ENCODE measurements around the gene MUC4.
"Not testable (repeated sequence)": the region's sequence is repeated elsewhere in the genome, so short reads cannot be mapped to it uniquely, and the experiment has no call there.

Gene MUC4

DNA sequence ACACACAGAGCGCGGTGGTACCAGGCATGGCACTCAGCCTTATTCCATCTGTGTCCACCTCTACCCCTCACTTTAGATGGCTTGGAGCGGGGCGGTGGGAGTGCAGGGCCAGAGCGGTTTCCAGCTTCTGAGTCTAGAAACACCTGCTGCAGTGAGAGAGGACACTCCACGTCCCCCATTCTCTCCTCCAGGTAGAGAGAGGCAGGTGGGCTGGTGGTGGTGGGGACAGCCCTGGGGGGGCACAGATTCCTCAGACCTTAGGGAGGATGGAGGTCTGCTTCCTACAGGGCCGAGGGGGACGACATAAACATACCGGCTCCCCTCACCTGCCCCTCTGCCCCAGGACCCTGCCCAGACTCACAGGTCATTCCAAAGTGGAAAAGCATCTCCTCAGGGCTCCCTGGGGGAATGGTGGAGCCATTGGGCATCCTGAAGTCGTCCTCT, 50.6 kb downstream of the MUC4 start:
- DNase-seq (ENCODE audit: low spot score), result no peak

DNA sequence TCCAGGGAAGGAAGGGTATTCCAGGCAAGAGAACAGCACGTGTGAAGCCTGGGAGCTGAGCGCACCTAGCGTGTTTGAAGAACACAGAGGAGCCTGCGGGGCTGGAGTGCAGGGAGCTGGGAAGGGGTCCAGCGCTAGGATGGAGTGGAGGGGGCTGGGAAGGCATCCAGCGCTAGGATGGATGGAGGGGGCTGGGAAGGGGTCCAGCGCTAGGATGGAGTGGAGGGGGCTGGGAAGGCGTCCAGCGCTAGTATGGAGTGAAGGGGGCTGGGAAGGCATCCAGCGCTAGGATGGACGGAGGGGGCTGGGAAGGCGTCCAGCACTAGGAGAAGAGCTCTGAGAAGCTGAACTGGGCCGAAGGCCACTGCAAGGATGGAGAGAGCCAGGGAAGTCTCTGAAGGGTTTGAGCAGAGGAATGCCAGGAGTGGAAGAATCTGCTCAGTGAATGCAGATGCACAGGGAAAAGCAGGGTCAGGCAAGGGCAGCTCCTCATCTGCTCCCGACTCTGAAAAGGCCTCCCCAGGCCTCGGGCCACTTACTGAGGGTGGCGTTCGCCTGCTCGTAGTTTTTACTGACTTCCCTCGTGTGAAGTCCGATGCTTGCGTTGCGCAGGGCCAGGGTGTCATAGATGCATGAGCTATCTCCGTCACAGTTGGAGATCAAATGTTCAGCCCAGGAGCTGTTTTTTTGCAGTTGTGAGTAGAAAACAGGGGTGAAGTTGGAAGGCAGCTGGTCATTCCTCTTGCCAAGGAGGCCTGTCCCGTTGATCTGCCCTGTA, 51.2 kb downstream of the MUC4 start:
- no peak for DNase-seq (ENCODE audit: low spot score)

DNA sequence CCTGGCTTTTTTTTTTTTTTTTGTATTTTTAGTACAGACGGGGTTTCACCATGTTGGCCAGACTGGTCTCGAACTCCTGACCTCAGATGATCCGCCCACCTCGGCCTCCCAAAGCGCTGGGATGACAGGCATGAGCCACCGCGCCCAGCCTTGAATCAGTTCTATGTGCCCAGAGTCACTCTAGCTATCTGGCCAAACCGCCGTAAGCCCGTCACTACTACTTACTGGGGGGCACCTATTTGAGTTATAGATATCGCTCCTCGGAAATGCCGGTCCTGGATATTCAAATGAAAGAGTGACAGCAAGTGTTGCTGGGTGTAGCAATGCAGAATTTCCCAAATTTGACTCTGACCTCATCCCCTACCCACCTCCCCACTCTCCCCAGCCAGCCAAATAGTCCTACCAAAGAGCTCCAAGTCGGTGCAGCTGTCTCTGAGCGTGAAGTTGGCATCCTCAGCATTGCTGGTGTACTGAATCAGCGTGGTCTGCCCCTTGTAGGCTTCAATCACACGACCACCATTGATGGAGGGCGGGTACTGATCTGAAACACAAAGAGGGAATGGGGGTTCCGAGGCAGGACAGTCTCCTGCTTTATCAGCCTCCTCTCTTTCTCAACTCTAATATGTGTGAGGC, 52.9 kb downstream of the MUC4 start:
- DNase-seq (ENCODE audit: low spot score), result no peak

DNA sequence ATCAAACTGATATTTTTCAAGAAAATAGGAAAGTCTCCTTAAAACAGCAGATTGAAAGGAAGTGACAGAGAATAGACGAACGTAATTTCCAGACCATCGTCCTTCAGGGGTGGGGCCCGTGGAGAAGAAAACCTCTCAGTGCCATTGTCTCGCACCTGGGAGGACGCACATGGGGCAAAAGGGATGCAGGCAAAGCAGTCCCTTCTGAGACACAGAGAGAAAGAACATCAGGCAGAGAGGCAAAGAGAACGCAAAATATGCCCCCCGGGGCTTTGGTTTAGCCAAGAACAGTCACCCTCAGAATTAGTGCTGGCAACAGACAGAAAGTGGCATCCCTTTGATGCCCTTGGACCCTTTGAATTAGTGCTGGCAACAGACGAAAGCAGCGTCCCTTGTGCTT, 53.9 kb downstream of the MUC4 start:
- no peak for DNase-seq (ENCODE audit: low spot score)

DNA sequence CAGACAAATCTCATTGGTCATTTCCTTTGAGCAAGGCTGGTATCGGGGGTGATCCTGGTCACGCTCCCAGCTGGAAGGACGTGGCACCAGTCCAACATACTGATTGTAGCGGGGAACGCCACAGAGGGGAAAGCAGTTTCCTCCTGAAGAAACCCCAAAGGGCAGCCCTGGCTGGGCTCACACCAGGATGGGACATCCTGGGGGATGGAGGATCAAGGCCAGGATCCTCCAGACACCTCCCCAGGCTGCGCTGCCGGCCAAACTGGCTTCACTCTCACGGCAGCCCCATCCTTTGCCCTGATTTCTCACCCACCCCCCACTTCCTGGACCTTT, 54.3 kb downstream of the MUC4 start:
- DNase-seq (ENCODE audit: low spot score), result no peak

DNA sequence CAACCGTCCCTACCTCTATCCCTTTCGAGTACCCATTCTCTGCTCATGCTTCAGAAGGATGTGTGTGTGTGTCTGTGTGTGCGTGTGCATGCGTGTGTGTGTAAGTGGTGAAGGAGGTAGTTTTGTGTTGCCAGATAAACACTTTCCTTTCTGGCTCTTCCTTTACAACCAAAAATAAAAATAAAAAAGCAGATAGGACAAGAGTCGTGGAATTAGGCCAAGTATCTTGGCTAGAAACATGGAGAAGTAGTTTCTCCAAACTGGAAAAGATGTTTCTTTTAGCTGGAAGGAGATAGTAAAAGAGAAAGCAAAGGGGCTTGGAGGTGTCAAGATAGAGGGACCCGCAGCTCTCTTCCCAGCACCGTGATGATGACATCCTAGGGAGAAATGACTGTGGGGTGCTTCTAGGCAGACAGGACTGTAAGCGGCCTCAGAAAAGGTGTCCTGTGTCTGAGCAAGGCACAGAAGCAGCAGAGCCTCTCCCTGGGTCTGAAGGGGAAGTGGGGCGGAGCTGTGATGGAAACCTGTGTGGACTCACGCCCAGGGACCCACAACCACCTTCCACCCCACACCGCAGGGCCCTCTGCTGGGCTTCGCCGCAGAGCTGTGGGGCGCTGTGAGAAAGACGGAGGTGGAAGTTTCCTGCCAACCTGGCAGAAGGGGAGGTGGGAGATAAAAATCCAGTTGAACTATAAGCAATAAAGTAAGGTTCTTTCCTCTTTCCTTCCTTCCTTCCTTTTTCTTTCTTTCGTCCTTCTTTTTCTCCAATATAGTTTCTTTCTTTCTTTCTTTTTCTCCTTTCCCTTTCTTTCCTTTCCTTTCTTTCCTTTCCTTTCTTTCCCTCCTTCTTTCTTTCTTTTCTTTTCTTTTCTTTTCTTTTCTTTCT, 55.7 kb downstream of the MUC4 start:
- no peak for DNase-seq (ENCODE audit: low spot score)

DNA sequence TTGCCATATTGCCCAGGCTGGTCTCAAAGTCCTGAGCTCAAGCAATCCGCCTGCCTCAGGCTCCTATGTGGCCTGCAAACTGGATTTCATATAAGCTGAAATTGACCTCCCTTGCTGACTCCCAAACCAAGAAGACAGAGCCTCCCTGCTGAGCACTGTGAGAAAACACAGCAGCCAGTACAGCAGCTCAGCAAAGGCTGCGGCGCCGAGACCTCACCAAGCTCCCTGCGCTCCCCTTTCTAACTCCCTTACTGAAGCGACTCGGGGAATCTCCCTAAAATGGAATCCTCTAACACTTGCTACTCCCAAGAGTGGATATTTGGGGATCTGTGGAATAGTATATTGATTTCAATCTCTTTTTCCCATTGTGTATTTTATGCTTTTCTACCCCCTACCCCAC, 56.3 kb downstream of the MUC4 start:
- DNase-seq (ENCODE audit: low spot score), result no peak

DNA sequence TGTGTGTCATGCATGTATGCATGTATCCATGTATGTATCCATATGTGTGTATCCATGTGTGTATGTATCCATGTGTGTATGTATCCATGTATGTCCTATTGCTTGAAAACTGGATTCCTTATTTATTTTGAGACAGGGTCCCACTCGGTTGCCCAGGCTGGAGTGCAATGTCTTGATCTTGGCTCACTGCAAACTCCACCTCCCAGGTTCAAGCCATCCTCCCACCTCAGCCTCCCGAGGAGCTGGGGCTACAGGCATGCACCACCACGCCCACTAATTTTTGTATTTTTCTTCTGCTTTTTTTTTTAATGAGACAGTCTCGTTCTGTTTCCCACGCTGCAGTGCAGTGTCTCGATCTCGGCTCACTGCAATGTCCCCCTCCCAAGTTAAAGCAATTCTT, 56.8 kb downstream of the MUC4 start:
- no peak for DNase-seq (ENCODE audit: low spot score)

DNA sequence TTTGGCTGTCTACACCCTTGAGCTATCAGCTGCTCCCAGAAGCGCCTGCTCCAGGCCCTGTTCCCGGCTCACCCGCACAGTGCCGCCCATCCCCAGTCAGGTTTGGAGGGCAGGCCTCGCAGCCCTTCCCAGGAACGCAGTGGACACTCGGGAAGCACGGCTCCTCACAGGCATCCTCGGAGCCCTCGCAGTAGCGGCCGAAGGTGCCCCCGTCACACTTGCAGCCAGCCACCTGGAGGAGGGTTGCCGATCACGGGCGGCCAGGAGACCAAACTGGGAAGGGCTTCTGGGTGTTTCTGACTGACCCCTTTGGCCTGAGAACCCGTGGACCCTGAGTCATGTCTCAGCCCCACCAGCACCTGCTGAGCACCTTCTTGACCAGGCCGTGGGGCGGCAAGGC, 57.6 kb downstream of the MUC4 start:
- DNase-seq (ENCODE audit: low spot score), result no peak

DNA sequence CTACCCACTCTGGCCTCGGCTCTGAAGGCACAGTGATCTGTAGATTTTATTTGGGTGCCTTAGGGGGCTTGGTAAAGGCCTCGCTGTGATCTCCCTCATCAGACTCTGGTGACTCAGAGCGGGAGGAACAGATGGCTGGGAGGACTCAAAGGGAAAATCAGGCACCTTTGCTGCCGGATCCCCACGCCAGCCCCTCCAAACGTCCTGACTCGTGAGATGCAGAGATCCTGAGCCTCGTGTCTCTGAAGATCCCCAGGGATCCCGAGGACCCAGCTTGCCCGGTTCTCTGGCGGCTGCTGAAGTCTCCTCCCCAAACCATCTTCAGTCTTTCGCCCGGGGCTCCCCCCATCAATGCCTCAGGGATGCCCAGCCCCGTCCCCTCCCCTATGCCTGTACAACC, 58.1 kb downstream of the MUC4 start:
- DNase-seq (ENCODE audit: low spot score), result no peak

DNA sequence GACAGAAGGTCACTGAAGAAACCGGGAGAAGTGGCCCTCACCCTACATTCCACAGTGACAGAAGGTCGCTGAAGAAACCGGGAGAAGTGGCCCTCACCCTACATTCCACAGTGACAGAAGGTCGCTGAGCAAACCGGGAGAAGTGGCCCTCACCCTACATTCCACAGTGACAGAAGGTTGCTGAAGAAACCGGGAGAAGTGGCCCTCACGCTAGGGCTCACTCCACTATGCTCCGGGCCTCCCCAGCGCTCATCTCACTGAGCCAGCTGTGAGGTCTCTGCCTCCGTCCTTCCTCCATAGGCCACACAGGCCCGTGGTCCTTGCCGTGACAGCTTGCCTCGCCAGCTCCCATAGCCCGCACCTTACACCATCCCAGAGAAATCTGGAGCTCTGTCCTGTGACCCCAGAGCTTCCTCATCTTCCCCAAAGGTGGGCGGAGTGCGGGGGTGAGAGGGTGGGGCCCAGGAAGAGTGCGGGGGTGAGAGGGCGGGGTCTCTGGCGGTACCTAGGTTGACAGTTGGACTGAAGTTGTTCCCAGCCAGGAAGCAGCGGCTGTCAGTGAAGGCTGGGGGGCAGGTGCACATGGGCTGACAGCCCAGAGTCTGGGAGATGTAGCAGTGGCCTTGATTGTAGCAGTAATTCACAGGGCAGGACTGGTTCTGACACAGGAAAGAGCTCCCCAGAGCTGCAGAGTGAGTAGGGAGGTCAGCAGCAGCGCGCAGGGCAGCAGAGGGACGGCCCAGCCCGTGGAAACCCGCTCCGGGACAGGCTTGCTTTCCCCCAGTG, 59.0 kb downstream of the MUC4 start:
- no peak for DNase-seq (ENCODE audit: low spot score)

DNA sequence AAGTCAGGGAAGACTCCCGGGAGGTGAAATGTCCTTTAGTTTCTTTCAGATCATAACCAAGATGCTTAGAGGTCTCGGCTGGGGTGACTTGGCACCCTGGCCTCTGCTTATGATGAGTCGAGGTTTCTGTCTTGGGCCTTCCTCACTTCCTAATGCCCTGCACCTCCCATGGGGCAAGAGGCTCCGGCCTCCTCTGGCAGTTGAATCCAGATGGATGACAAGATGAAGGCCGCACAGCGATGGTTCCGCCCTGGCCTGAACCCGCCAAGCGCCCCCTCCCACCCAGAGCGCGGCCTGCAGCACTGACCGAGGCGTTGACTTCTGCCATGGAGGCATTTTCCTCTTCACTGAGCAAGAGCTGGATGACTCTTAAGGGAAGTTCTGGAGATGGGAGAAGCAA, 59.7 kb downstream of the MUC4 start:
- DNase-seq (ENCODE audit: low spot score), result no peak

DNA sequence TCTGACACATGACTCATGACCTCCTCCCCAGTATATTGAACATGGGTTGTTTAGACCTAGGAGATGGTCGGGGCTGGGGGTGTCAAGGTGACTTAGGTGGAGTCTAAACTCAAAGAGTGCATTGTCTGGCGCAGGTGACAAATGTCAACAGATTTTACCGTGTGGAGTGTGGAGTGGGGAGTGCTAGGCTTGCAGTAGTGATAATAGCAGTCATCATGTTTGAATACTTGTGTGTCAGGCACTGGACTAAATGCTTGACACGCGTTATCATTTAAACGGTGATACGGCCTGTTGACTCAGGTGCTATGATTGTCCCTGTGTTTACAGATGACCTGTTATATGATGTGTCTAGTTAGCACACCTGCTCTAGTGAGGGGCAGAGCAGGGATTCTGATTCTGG, 60.2 kb downstream of the MUC4 start:
- DNase-seq (ENCODE audit: low spot score), result no peak

DNA sequence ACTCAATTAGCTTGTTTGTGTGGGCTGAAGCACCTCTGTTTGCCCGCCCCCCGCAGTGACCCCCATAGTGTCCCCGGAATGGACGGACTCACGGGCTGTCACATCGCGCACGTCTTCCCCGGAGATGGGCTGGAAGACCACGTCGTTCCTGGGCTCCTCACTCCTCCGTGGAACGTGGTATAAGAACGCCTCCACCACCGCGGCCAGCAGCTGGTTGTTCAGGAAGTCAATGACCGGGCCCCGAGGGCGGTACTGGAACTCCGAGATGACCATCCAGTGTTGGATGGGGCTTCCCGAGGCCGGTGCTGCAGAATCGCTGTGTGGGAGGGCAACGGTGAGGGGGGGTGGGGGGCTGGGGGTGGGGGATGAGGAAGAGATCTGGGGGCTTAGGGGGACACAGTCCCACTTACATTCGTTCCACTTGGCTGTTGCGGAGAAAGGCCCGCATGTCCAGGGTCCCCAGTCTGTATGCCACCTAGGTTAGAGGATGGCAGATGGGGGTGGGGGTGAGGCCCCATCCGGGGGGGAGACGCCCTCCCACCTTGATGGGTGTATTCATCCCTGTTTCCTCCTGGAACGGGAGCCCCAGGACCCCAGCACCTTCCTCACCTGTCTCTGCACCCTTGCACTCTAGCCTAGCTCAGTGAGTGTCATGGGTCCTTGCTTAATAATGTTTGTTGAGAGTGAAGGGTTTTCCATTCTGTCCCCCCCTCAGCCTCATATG, 60.8 kb downstream of the MUC4 start:
- DNase-seq (ENCODE audit: low spot score), result no peak

DNA sequence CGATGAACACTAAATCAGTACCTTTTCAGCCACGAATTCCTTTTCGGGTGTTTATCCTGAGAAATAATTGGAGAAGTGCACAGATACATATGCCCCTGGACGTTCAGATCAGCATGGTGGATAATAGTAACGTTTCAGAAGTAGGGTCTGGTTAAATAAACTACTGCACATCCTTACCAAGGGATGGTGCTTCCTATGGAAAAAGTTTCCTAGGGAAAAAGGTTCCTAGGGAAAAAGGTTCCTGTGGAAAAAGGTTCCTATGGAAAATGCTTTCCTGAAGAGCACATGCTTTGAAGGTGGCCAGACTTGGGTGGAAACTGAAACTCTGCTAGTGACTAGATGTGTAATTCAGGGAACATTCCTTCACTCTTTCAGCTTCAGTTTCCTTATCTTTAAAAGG, 62.6 kb downstream of the MUC4 start:
- DNase-seq (ENCODE audit: low spot score), result not testable (repeated sequence)

DNA sequence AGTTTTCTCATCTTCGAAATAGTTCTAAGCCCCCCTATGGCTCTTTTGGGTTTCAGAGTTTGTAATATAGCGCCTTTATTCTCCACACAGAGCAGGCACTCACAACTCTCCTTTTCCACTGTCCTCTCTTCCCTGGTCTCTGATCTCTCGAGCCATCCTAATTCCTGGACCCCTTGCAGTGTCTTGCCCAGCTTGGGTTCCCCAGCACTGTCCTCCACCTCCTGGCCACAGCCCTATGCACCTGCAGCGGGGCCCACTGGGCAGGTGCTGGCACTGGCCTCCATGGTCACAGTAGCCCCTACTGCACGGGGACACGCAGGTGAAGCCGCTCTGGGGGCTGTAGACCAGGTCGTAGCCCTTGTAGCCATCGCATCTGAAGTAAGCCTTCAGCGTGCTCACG, 63.1 kb downstream of the MUC4 start:
- DNase-seq (ENCODE audit: low spot score), result no peak

DNA sequence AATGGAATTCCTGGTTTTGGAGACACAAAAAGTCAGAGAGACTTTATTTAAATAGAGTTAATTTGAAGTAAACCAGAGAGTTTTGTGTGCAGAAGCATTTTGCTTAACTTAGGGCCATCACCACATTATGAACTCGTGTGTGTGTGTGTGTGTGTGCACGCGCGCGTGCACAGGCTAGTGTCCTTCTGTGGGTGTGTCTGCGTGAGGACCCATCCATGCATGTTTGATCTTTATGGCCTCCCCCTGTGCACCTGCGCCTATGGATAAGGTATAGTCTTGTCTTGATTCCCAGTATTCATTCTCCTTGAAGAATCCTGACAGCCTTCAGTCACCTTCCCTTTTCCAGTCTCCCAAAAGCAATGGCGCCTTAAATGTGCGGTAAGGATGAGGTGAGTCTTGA, 65.0 kb downstream of the MUC4 start:
- no peak for DNase-seq (ENCODE audit: low spot score)

DNA sequence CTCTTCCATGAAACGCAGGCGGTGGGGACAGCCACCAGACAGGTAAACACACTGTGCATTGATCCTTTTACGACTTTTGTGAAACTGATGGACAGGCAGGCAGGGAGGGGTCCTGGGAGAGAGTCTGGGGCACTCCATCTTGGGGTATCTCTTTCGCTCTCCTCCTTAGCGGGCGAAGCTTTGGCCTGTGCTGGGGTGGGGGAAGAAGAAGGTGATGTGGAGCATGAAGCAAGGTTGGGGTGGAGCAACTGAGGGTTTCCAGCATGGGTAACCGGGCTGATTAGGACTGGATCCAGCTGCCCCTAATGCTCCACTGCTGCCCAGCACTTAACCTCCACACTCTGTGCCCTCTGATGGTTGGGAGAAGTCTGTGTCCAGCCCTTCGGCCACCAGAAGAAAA, 65.4 kb downstream of the MUC4 start:
- DNase-seq (ENCODE audit: low spot score), result no peak

DNA sequence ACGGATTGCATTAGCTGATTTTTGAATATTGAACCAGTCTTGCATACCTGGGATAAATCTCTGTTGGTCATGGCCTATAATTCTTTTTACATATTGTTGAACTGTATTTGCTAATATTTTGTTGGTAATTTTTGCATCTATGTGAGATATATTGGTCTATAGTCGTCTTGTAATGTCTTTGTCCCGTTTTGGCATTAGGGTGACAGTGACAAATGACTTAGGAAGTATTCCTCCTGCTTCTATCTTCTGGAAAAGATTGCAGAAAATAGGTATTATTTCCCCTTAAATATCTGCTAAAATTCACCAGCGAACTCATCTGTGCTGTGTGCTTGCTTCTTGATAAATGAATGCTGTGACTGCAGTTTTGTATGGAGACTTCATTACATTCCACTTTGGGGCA, 67.3 kb downstream of the MUC4 start:
- DNase-seq (ENCODE audit: low spot score), result no peak

DNA sequence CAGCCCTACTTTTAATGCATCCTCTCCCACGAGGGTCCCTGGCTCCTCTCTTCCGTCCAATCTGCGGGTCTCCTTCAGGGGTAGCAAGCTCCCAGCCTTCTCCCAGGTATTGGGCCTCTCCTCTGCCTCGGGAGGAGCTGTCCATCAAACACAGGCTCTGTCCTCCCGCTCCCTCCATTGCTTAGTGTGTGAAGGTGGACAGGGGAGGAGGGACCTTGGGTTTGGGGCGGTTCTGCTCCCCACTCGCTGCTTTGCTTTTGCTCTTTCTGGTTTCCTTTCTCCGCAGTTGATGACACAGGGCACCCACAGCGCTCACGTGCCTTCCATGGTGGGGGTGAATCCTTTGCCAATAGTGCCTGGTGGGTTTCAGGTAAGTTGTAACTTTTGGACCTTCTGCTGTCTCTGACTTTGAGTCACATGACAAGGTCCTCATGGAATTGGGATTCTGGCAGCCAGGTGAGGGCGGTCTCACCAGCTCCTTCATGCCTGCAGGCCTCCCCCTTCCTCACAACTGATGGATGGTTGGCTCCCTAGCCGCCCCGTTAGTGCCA, 72.1 kb downstream of the MUC4 start:
- no peak for DNase-seq (ENCODE audit: low spot score)
